Central memory CD8-positive, alpha-beta T cell (primary cell): Measurements from ENCODE around the gene RAB31.

Experiments used
- ATAC-seq: fragments of 150-1000 bp; cut with Tn5 transposase; replicated peaks from 2 replicates; pipeline ENCODE4 v1.10.0; 2022; ENCODE audit warnings: mild to moderate bottlenecking, moderate FRiP score, moderate number of reproducible peaks; ENCODE audit not compliant: poor library complexity, severe bottlenecking; ENCODE audit errors: extremely low read depth
- DNase-seq, 2 donors: peaks; one replicate each; pipeline ENCODE4 v3.0.0; 2021; ENCODE audit warnings: low spot score in 2 of 2
- H3K27ac Mint-ChIP-seq: one replicate; pipeline ENCODE4 v1.8.0; 2022; ENCODE audit warnings: low read depth, mild to moderate bottlenecking, moderate library complexity, mixed read lengths
- H3K27me3 Mint-ChIP-seq: one replicate; pipeline ENCODE4 v1.8.0; 2022; ENCODE audit warnings: mixed read lengths
- H3K36me3 Mint-ChIP-seq: one replicate; pipeline ENCODE4 v1.8.0; 2022; ENCODE audit warnings: mild to moderate bottlenecking, moderate library complexity, mixed read lengths; ENCODE audit not compliant: insufficient read depth
- H3K4me1 Mint-ChIP-seq: one replicate; pipeline ENCODE4 v1.8.0; 2022; ENCODE audit warnings: mixed read lengths
- H3K4me3 Mint-ChIP-seq: one replicate; pipeline ENCODE4 v1.8.0; 2022; ENCODE audit warnings: mild to moderate bottlenecking, moderate library complexity, mixed read lengths
- H3K9me3 Mint-ChIP-seq: one replicate; pipeline ENCODE4 v1.8.0; 2022; ENCODE audit warnings: mixed read lengths

The RAB31 gene

DNA sequence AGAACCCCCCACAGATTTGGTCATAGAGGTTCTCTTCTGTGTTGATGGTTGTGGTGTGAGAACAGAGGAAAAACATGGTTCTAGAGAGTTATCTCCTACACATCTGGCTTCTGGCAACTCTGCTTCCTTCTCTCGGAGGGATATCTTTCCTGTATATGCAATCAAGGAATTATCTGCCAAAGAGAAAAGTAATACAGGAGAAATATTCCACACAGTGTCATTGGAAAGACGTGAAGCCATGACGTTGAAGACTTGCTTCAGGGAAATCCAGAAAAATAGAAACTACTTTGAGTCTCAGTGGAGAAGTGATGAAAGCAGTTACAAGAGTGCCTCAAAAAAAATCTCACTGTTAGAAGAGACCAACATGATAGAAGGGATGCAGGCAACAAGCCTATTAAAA lies 78.5 kb downstream of the RAB31 start:
- Mint-ChIP-seq H3K9me3 (no peaks in the 10 kb centered on the region), H3K27me3 (peaks cover 54% of the 10 kb centered on the region), H3K4me1 (no peaks in the 10 kb centered on the region)

DNA sequence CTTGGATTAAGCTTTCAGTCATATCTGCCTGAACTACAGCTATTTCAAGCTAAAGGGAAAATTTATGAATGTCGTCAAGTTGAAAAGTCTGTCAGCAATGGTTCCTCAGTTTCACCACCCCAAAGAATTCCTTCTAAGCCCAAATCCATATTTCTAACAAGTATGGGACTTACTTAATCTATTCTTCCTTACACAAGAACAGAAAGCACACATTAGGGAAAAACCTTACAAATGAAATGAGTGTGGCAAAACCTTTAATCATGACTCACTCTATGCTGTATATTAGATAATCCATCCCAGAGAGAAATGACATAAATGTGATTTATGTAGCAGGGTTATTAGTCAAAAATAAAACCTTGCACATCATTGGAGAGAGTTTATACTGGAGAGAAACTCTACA lies 78.9 kb downstream of the RAB31 start:
- H3K27me3 Mint-ChIP-seq, result peaks cover 54% of the 10 kb centered on the region
- no peak for DNase-seq
- no peaks in the 10 kb centered on the region for H3K9me3 Mint-ChIP-seq
- no peaks in the 10 kb centered on the region for H3K36me3 Mint-ChIP-seq
- no peak overlapping the region for H3K27ac Mint-ChIP-seq
- no peak overlapping the region for H3K4me3 Mint-ChIP-seq
- H3K4me1 Mint-ChIP-seq, result no peaks in the 10 kb centered on the region
- ATAC-seq, result no peak

More for the DNA sequence above, 78.5 kb downstream of the RAB31 start:
- no peak for DNase-seq
- Mint-ChIP-seq H3K27ac (no peak overlapping the region), H3K36me3 (no peaks in the 10 kb centered on the region), H3K4me3 (no peak overlapping the region)
- ATAC-seq, result no peak

DNA sequence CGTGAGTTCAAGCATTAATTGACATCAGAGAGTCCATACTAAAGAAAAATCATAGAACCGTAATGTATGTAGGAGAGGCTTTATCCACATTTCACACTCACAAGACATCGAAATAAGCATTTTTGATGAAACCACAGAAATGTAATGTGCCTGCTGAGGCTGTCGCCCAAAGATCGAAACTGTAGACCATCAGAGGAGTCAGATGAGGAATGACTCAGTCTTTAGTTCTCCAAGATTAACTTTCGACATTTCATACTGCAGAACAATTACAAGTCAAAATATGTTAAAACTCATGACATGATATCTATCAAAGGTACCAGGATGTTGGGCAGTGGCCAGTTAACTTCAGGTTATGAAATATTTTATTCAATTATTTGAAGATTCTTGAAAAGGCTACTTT lies 79.6 kb downstream of the RAB31 start:
- DNase-seq, result no peak
- Mint-ChIP-seq H3K4me1 (no peaks in the 10 kb centered on the region), H3K36me3 (peaks cover 2% of the 10 kb centered on the region), H3K9me3 (no peaks in the 10 kb centered on the region), H3K4me3 (no peak overlapping the region), H3K27me3 (peaks cover 54% of the 10 kb centered on the region), H3K27ac (no peak overlapping the region)
- no peak for ATAC-seq

DNA sequence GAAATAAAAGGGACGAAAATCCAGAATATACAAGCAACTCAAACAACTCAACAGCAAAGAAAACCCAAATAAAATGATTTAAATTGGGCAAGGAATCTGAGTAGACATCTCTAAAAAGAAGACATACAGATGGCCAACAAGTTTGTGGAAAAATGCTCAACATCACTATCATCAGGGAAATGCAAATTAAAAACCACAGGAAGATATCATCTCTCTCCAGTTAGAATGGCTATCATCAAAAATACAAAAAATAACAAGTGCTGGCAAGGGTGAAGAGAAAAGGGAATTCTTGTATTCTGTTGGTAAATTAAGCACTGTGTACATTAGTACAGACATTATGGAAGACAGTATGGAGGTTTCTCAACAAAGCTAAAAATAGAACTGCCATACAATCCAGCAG lies 80.0 kb downstream of the RAB31 start:
- Mint-ChIP-seq H3K27ac (no peak overlapping the region), H3K9me3 (no peaks in the 10 kb centered on the region), H3K4me1 (no peaks in the 10 kb centered on the region), H3K36me3 (peaks cover 3% of the 10 kb centered on the region), H3K4me3 (no peak overlapping the region), H3K27me3 (peaks cover 54% of the 10 kb centered on the region)
- ATAC-seq, result no peak
- no peak for DNase-seq

DNA sequence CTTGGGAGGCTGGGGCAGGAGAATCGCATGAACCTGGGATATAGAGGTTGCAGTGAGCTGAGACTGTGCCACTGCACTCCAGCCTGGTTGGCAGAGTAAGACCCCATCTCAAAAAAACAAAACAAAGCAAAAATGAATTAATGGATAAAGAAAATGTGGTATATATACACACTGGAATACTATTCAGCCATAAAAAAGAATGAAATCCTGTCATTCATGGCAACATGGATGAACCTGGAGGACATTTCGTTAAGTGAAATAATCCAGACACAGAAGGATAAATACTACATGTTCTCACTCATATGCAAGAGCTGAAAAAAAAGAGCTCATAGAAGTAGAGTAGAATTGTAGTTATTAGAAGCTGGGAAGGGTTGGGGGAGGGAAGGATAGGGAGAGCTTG lies 80.8 kb downstream of the RAB31 start:
- Mint-ChIP-seq H3K27me3 (peaks cover 54% of the 10 kb centered on the region), H3K27ac (no peak overlapping the region), H3K4me1 (no peaks in the 10 kb centered on the region), H3K36me3 (peaks cover 3% of the 10 kb centered on the region), H3K9me3 (no peaks in the 10 kb centered on the region), H3K4me3 (no peak overlapping the region)
- no peak for DNase-seq
- no peak for ATAC-seq

DNA sequence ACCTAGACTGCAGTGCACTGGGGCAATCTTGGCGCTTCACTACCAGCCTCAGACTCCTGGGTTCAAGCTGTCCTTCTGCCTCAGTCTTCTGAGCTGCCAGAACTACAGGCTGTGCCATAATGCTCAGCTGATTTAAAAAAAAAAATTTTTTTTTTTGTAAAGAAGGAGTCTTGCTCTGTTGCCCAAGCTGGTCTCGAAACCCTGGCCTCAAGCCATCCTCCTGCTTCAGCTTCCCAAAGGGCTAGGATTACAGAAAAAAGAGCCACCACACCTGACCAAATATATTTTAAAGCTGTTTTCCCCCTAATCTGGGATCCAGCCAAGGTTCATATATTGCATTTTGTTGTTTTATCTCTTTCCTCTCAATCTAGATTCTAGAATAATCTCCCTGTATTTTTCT lies 82.2 kb downstream of the RAB31 start:
- Mint-ChIP-seq H3K27me3 (peaks cover 62% of the 10 kb centered on the region), H3K36me3 (peaks cover 7% of the 10 kb centered on the region), H3K27ac (no peak overlapping the region), H3K4me1 (no peaks in the 10 kb centered on the region), H3K4me3 (no peak overlapping the region), H3K9me3 (no peaks in the 10 kb centered on the region)
- no peak for ATAC-seq
- DNase-seq, result no peak

DNA sequence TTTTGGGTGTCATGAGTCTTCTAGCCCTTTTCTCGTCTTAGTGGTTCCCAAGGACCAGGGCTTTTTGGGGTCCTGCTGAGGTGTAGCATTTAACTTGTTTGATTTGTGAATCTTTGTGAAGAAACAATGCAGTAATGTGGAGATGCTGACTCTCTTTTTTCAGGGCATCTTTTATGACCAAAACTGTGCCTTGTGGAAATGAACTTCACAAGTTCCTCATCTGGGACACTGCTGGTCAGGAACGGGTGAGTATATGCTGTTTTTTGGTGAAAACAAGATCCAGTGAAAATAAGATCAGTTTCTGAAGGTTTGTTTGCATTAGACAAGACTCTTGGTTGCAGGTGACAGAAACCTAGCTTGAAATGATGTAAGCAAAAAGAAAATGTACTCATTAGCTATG lies 83.9 kb downstream of the RAB31 start:
- no peak overlapping the region for H3K27ac Mint-ChIP-seq
- peaks cover 7% of the 10 kb centered on the region for H3K36me3 Mint-ChIP-seq
- no peak overlapping the region for H3K4me3 Mint-ChIP-seq
- peaks cover 51% of the 10 kb centered on the region for H3K27me3 Mint-ChIP-seq
- H3K4me1 Mint-ChIP-seq, result no peaks in the 10 kb centered on the region
- ATAC-seq (no peak), DNase-seq (no peak)
- no peaks in the 10 kb centered on the region for H3K9me3 Mint-ChIP-seq

DNA sequence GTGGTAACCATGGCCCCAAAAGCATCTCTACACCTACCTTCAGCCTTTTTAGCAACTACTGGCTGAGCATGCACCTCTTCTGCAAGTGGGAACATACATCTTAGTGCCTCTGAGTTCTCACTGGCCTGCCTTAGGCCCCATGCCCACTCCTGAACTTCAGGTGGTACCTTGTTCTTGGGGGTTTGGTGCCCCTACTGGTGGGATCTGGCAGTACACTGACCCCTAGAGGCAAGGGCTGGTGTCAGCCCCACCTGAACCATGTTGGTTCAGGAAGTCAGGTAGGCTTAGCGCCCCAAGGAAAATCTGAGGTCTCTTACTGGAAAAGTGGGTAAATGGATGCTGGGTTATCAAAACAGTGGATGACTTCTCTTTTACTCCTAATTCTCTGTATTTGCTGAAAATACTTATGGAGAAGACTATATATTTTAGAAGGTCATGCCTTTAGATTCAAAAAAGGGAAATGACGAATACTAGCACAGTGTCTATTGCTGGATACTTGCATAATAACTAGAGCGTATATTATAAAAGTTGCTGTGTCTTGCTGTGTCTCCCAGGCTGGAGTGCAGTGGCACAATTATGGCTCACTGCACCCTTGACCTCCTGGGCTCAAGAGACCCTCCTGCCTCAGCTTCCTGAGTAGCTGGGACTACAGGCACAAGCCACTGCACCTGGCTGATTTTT lies 84.6 kb downstream of the RAB31 start:
- peaks cover 43% of the 10 kb centered on the region for H3K27me3 Mint-ChIP-seq
- no peaks in the 10 kb centered on the region for H3K4me1 Mint-ChIP-seq
- H3K4me3 Mint-ChIP-seq, result no peak overlapping the region
- no peaks in the 10 kb centered on the region for H3K9me3 Mint-ChIP-seq
- ATAC-seq (no peak), DNase-seq (no peak)
- peaks cover 7% of the 10 kb centered on the region for H3K36me3 Mint-ChIP-seq
- no peak overlapping the region for H3K27ac Mint-ChIP-seq

DNA sequence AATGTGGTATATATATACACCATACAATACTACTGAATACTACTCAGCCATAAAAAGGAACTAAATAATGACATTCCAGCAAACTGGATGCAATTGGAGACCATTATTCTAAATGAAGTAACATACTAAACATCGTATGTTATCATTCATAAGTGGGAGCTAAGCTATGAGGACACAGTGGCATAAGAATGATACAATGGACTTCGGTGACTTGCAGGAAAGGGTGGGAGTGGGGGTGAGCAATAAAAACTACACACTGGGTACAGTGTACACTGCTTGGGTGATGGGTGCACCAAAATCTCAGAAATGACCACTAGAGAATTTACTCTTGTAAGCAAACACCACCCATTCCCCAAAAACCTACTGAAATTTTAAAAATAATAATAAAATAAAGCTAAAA lies 87.9 kb downstream of the RAB31 start:
- H3K9me3 Mint-ChIP-seq, result no peaks in the 10 kb centered on the region
- peaks cover 19% of the 10 kb centered on the region for H3K27me3 Mint-ChIP-seq
- peaks cover 7% of the 10 kb centered on the region for H3K36me3 Mint-ChIP-seq
- no peaks in the 10 kb centered on the region for H3K4me1 Mint-ChIP-seq
- no peak overlapping the region for H3K4me3 Mint-ChIP-seq
- no peak for DNase-seq
- ATAC-seq, result no peak
- H3K27ac Mint-ChIP-seq, result no peak overlapping the region

DNA sequence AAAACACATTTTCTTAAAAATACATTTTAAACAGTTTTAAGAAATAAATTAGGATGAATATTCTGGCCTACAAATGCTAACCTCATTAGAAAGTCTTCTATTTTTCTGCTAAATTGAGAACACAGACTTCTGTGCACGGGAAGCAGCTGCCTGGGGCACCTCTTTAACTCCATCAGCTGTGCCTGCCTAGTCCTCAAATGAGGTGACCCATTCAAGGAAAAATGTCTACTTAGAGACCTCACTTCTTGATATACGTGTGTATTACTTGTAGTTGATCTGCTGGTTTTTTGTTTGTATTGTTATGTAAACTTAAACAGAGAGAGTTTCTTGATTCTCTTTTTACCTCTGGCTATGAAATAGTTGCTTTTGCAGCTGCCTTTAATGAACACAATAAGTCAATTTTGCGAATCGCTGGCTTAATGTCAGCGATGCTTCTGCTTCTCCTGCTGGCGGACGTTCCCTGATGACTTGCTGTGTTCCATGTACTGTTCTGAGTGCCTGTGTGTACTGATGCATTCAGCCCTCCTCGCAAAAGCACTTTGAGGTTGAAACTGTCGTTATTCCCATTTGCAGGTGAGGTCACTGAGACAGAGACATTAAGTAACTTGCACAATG lies 88.9 kb downstream of the RAB31 start:
- Mint-ChIP-seq H3K4me1 (no peaks in the 10 kb centered on the region), H3K27ac (no peak overlapping the region), H3K27me3 (peaks cover 30% of the 10 kb centered on the region), H3K4me3 (no peak overlapping the region), H3K36me3 (peaks cover 7% of the 10 kb centered on the region), H3K9me3 (no peaks in the 10 kb centered on the region)
- DNase-seq, result no peak
- no peak for ATAC-seq

DNA sequence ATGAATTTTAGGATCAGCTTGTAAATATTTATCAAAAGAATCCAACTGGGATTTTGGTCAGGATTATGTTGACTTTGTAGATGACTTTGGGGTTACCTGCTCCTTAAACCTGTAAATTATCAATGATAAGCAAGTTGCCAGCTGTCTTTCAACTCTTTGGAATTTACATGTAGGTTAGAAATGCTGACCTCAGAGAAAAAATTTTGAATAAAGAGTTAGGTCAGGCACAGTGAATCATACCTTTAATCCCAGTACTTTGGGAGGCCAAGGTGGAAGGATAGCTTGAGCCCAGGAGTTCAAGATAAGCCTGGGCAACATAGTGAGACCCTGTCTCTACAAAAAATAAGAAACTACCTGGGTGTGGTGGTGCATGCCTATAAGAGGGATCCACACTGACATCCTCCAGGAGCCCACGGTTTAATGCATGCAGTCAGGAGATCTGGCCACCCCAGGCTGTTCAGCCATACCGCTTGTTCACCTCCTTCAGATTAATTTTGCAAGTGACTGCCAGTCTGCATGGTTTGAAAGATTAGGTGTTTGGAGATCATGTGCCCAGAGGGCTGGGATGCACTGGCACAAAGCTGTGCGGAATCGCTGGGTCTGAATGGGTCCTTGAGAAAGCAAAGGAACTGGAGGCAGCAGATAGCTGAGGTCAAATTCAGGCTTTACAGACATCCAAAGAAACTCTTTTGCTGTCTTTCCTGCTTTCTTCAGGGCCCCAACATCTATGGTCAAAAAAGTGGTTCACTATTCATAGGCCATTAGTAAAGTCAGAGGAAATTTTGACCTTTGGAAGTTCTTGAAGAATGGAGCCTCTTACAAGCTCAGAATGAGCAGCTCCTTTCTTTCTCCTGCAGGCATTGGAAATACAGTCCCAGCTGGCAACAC lies 94.3 kb downstream of the RAB31 start:
- ATAC-seq, result no peak
- no peaks in the 10 kb centered on the region for H3K4me1 Mint-ChIP-seq
- no peak overlapping the region for H3K4me3 Mint-ChIP-seq
- DNase-seq, result no peak
- peaks cover 61% of the 10 kb centered on the region for H3K27me3 Mint-ChIP-seq
- no peaks in the 10 kb centered on the region for H3K9me3 Mint-ChIP-seq
- H3K36me3 Mint-ChIP-seq, result peaks cover 3% of the 10 kb centered on the region
- no peak overlapping the region for H3K27ac Mint-ChIP-seq

DNA sequence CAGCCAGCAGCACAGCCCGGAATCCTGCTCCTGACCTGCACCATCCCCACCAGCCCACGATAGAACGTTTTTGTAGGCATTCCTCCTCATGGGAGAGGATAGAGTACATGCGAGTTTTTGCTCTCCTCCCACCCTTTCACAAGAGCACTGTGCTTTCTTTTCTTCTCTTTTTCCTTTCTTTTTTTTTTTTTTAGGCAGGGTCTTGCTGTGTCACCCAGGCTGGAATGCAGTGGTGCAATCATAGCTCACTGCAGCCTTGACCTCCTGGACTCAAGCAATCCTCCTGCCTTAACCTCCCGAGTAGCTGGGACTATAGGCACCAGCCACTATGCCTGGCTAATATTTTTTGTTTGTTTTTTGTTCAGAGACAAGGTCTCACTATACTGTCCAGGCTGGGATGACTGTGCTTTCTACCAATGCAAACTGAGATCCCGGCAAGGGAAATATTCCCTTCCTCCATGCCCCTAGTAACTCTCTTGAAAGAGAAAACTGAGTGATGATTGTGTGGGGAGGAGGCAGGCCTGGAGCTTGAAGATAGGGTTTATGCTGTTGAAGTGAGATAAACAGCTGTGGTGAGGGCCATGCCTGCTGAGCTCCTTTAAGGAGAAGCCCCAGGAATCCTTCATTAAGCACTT lies 95.1 kb downstream of the RAB31 start:
- no peaks in the 10 kb centered on the region for H3K9me3 Mint-ChIP-seq

More for the DNA sequence above, 95.1 kb downstream of the RAB31 start:
- H3K36me3 Mint-ChIP-seq, result peaks cover 3% of the 10 kb centered on the region
- DNase-seq, result no peak
- no peak overlapping the region for H3K27ac Mint-ChIP-seq
- H3K4me3 Mint-ChIP-seq, result no peak overlapping the region
- ATAC-seq, result no peak
- no peaks in the 10 kb centered on the region for H3K4me1 Mint-ChIP-seq
- H3K27me3 Mint-ChIP-seq, result peaks cover 61% of the 10 kb centered on the region
